Parathyroid adenoma (tissue), 2 donors: ENCODE data around the gene IDH3A.

Experiments
- H2AFZ ChIP-seq: fragments of 300-600 bp; sonication (generic); one replicate; pipeline ENCODE4 v1.7.0; 2017; ENCODE audit warnings: antibody characterized with exemption, mild to moderate bottlenecking
- H3K27ac ChIP-seq: fragments of 300-600 bp; sonication (generic); one replicate; pipeline ENCODE4 v1.7.0; 2017
- H3K27me3 ChIP-seq: fragments of 300-600 bp; sonication (generic); one replicate; pipeline ENCODE4 v1.7.0; 2017; ENCODE audit warnings: low read length; ENCODE audit not compliant: control insufficient read depth, insufficient read depth
- H3K36me3 ChIP-seq: fragments of 300-600 bp; sonication (generic); one replicate; pipeline ENCODE4 v1.7.0; 2017; ENCODE audit warnings: low read length; ENCODE audit not compliant: control insufficient read depth, insufficient read depth
- H3K4me1 ChIP-seq: fragments of 300-600 bp; sonication (generic); one replicate; pipeline ENCODE4 v1.7.0; 2017; ENCODE audit warnings: control low read depth
- H3K4me2 ChIP-seq: fragments of 300-600 bp; sonication (generic); one replicate; pipeline ENCODE4 v1.7.0; 2017; ENCODE audit warnings: low read length
- H3K4me3 ChIP-seq: fragments of 300-600 bp; sonication (generic); one replicate; pipeline ENCODE4 v1.7.0; 2017; ENCODE audit warnings: low read depth, low read length
- H3K79me2 ChIP-seq: fragments of 300-600 bp; sonication (generic); one replicate; pipeline ENCODE4 v1.7.0; 2017; ENCODE audit warnings: control low read depth
- H3K9ac ChIP-seq: fragments of 300-600 bp; sonication (generic); one replicate; pipeline ENCODE4 v1.7.0; 2017; ENCODE audit warnings: mild to moderate bottlenecking
- H3K9me3 ChIP-seq: fragments of 300-600 bp; sonication (generic); one replicate; pipeline ENCODE4 v1.7.0; 2017; ENCODE audit warnings: low read length; ENCODE audit not compliant: control insufficient read depth
- CTCF ChIP-seq: fragments of 300-600 bp; sonication (generic); IDR thresholded peaks from one replicate; pipeline ENCODE4 v1.7.0; 2017; ENCODE audit warnings: antibody characterized with exemption, mild to moderate bottlenecking
- donor health status: primary hyperparathyroidism.

IDH3A gene

DNA sequence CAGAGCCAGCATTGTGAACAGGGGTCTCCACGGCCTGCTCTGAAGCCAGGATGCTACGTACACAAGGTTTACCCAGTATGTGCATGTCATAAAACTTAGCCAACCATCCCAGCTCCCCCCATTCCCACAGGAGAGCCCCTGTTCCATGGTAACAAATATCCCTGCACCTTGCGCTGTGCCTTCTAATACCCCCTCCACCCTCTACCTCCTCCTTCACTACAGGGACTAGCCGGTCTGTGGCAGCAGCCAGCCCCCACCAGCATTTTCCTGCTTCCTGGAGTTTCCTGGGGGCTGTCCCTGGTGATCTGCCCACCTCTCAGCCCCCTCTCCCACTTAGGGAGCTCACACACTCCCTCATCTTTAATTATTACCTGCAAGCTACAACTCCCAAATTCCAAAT is 64.8 kb downstream of the IDH3A start:
- Histone ChIP-seq H3K9ac (no peak overlapping the region), H3K79me2 (no peaks in the 10 kb centered on the region), H3K9me3 (no peaks in the 10 kb centered on the region), H2AFZ (no peak overlapping the region), H3K4me1 (peaks cover 17% of the 10 kb centered on the region), H3K4me3 (no peak overlapping the region), H3K27me3 (no peaks in the 10 kb centered on the region), H3K36me3 (no peaks in the 10 kb centered on the region), H3K4me2 (no peak overlapping the region), H3K27ac (no peak overlapping the region)
- no peak for TF ChIP-seq CTCF

DNA sequence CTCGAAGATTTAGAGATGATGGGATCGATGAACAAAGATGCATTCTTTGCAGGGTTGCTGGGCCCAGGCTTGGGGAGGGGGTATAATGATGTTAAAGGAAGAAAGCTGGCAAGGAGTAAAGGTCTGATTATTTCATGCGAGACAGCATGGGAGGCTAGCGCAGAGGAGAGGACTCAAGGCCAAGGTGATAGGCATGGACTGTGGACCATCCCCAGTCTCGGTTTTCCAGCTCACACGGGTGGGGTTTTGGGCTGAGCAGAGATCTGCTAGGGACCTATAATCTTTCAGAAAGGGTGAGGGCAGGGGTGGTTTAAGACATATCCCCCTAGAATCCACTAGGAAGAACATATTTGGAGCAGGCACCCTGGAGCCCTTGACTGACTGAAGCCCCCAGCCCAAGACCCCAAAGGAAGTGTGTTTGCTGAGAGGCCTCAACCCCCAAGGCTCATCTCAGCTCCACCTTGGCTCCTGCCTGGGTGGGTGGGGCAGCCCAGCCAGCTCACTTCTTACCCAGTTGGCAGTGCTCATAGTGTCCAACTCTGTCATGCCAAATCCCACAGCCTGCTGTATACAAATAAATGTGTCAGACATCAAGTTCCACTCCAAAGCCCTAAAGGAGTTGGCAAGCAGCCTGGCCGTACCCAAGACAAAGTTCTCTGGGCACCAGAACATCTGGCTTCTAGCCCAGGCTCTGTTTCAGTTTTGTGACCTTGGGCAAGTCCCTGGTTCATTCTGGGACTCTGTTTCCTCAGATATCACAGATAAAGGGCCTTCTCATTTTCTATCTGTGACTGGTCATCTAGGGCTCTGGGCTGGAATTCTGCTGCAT is 67.3 kb downstream of the IDH3A start:
- no peak overlapping the region for H3K4me2 ChIP-seq
- H3K9me3 ChIP-seq: no peaks in the 10 kb centered on the region
- no peak for TF ChIP-seq CTCF
- no peaks in the 10 kb centered on the region for H3K79me2 ChIP-seq
- H3K4me3 ChIP-seq: no peak overlapping the region
- H3K27me3 ChIP-seq: no peaks in the 10 kb centered on the region
- H3K27ac ChIP-seq: no peak overlapping the region
- no peaks in the 10 kb centered on the region for H3K4me1 ChIP-seq
- H2AFZ ChIP-seq: no peak overlapping the region
- H3K9ac ChIP-seq: no peak overlapping the region
- no peaks in the 10 kb centered on the region for H3K36me3 ChIP-seq

- Histone ChIP-seq H3K9me3 (no peaks in the 10 kb centered on the region), H2AFZ (no peak overlapping the region), H3K27ac (no peak overlapping the region), H3K36me3 (no peaks in the 10 kb centered on the region), H3K27me3 (no peaks in the 10 kb centered on the region), H3K79me2 (no peaks in the 10 kb centered on the region), H3K4me1 (no peaks in the 10 kb centered on the region), H3K4me2 (no peak overlapping the region), H3K4me3 (no peak overlapping the region), H3K9ac (no peak overlapping the region)
- TF ChIP-seq CTCF: no peak
Observed at GRCh38 chr15:78220713-78221112, 71.6 kb downstream of the IDH3A start.
